Measurements from ENCODE around the gene GAS2L3.

DNA sequence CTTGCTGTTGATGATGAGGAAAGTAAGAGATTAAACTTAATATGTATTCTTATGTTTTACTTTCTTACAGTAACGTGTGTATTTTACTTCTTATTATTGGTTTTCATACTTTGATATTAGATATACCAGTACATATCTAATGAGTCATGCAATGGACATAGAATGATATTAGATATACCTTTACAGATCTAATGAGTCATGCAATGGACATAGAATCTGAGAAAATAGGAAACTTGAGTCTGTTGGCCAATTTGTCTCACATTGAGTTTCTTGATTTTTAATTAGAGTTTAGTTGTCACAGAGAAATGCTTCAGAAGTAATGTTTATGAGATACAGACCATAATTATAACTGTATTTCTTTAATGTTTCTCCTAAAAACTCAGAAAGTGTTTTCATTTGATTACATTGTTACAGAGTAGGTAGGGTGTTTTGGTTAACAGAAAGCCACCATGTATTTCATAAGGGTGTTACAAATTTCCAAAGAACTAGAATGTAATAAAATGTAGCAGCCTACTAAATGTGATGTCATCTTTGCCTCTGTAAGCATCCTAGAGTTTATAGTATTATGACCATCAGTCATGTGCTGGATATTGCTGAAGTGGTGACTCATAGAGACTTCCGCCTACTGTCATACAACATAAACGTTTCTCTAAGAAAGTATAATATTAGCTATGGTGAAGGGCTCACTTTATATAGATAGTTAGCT is 3.0 kb downstream of the GAS2L3 start:
- TF ChIP-seq, protein P1, sequence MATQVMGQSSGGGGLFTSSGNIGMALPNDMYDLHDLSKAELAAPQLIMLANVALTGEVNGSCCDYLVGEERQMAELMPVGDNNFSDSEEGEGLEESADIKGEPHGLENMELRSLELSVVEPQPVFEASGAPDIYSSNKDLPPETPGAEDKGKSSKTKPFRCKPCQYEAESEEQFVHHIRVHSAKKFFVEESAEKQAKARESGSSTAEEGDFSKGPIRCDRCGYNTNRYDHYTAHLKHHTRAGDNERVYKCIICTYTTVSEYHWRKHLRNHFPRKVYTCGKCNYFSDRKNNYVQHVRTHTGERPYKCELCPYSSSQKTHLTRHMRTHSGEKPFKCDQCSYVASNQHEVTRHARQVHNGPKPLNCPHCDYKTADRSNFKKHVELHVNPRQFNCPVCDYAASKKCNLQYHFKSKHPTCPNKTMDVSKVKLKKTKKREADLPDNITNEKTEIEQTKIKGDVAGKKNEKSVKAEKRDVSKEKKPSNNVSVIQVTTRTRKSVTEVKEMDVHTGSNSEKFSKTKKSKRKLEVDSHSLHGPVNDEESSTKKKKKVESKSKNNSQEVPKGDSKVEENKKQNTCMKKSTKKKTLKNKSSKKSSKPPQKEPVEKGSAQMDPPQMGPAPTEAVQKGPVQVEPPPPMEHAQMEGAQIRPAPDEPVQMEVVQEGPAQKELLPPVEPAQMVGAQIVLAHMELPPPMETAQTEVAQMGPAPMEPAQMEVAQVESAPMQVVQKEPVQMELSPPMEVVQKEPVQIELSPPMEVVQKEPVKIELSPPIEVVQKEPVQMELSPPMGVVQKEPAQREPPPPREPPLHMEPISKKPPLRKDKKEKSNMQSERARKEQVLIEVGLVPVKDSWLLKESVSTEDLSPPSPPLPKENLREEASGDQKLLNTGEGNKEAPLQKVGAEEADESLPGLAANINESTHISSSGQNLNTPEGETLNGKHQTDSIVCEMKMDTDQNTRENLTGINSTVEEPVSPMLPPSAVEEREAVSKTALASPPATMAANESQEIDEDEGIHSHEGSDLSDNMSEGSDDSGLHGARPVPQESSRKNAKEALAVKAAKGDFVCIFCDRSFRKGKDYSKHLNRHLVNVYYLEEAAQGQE (IDR thresholded peaks at IDR 0.05; ENCODE audit: low read depth), result no peak
- TF ChIP-seq ZFX (IDR thresholded peaks at IDR 0.05) (no peak), RAD21 (IDR thresholded peaks at IDR 0.05; ENCODE audit: low read depth) (no peak), ZNF274 (IDR thresholded peaks at IDR 0.05; ENCODE audit: low read depth, low read length) (no peak), POLR2A (IDR thresholded peaks at IDR 0.05; ENCODE audit: borderline replicate concordance, extremely low read depth, insufficient read depth, insufficient read length) (no peak), EZH2phosphoT487 (IDR thresholded peaks at IDR 0.05; ENCODE audit: borderline replicate concordance) (no peak), YY1 (IDR thresholded peaks at IDR 0.05; ENCODE audit: extremely low read depth, insufficient replicate concordance, low read depth, low read length) (no peak)
- TF ChIP-seq, protein P2, sequence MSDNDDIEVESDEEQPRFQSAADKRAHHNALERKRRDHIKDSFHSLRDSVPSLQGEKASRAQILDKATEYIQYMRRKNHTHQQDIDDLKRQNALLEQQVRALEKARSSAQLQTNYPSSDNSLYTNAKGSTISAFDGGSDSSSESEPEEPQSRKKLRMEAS (IDR thresholded peaks at IDR 0.05), result no peak
- TF ChIP-seq, protein P3, sequence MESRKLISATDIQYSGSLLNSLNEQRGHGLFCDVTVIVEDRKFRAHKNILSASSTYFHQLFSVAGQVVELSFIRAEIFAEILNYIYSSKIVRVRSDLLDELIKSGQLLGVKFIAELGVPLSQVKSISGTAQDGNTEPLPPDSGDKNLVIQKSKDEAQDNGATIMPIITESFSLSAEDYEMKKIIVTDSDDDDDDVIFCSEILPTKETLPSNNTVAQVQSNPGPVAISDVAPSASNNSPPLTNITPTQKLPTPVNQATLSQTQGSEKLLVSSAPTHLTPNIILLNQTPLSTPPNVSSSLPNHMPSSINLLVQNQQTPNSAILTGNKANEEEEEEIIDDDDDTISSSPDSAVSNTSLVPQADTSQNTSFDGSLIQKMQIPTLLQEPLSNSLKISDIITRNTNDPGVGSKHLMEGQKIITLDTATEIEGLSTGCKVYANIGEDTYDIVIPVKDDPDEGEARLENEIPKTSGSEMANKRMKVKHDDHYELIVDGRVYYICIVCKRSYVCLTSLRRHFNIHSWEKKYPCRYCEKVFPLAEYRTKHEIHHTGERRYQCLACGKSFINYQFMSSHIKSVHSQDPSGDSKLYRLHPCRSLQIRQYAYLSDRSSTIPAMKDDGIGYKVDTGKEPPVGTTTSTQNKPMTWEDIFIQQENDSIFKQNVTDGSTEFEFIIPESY (IDR thresholded peaks at IDR 0.05; ENCODE audit: extremely low read depth, insufficient replicate concordance, low read length), result no peak
- TF ChIP-seq, protein P4, sequence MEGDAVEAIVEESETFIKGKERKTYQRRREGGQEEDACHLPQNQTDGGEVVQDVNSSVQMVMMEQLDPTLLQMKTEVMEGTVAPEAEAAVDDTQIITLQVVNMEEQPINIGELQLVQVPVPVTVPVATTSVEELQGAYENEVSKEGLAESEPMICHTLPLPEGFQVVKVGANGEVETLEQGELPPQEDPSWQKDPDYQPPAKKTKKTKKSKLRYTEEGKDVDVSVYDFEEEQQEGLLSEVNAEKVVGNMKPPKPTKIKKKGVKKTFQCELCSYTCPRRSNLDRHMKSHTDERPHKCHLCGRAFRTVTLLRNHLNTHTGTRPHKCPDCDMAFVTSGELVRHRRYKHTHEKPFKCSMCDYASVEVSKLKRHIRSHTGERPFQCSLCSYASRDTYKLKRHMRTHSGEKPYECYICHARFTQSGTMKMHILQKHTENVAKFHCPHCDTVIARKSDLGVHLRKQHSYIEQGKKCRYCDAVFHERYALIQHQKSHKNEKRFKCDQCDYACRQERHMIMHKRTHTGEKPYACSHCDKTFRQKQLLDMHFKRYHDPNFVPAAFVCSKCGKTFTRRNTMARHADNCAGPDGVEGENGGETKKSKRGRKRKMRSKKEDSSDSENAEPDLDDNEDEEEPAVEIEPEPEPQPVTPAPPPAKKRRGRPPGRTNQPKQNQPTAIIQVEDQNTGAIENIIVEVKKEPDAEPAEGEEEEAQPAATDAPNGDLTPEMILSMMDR (IDR thresholded peaks at IDR 0.05 in 2 of 3, conservative IDR thresholded peaks at IDR 0.05 in 1 of 3; ENCODE audit: borderline replicate concordance in 1 of 3, insufficient read depth in 1 of 3, low read depth in 2 of 3, low read length in 2 of 3), result no peak
